K562 (cell line): ENCODE measurements around the gene ARFGEF2. TPM values are rescaled to one million over a fixed set of nuclear protein-coding genes. Genes with fewer than 3 reads are reported as not detected.

ENCODE experiments used
- ATAC-seq: fragments of 200-7000 bp; cut with Tn5 transposase; 3 replicates; pipeline ENCODE4 v1.9.1; 2020; ENCODE audit warnings: moderate library complexity
- BruUV-seq: library from RNA; stranded (reverse); fragments of 400-500 nt; replicated peaks from 2 replicates; lab custom pipeline; 2021; lab: Mats Ljungman, UMichigan
- CTCF ChIA-PET: fragments of 300-600 bp; formaldehyde crosslinking; extraction: SDS; loops from one replicate; lab custom pipeline; 2021; ENCODE audit warnings: low intra/inter-chr PET ratio; lab: Yijun Ruan, JAX
- POLR2A ChIA-PET: fragments of 300-600, 350-650 bp; sonication (Branson Sonifier 250); formaldehyde crosslinking; extraction: SDS; loops from one replicate; lab custom pipeline; 2021; ENCODE audit warnings: antibody characterized with exemption, inconsistent platforms; lab: Yijun Ruan, JAX
- DNase-seq, 4 experiments: peaks; one replicate each; pipeline versions ENCODE4 v3.0.0 to v3.0.0-alpha.2; 2011 to 2018; ENCODE audit warnings: low spot score in 3 of 4, mixed read lengths in 3 of 4; ENCODE audit errors: extremely low read depth in 1 of 4
- FAIRE-seq: peaks from 2 replicates; lab custom pipeline; 2011; peaks lifted over from hg19 to GRCh38; lab: Jason Lieb, UNC
- H2AFZ ChIP-seq: 2 replicates; pipeline ENCODE4 v1.6.0; 2011; ENCODE audit warnings: low read depth, low read length, control low read depth, inconsistent platforms
- H3K27ac ChIP-seq: fragments of 200-600 bp; 3 replicates; pipeline ENCODE4 v1.8.0; 2011; ENCODE audit warnings: low read depth, mild to moderate bottlenecking, control low read depth, inconsistent platforms, low read length, moderate library complexity, mixed read lengths; ENCODE audit errors: extremely low read depth
- H3K27me3 ChIP-seq, 2 experiments: fragments of 300-600 bp in 1 of 2; 2 replicates in 1 of 2; 3 replicates in 1 of 2; pipeline versions ENCODE4 v1.6.0 to v1.8.0; 2011; ENCODE audit warnings: inconsistent platforms in 2 of 2, low read length in 2 of 2, mild to moderate bottlenecking in 1 of 2, mixed read lengths in 1 of 2, moderate library complexity in 1 of 2; ENCODE audit not compliant: control insufficient read depth in 2 of 2, insufficient read depth in 2 of 2
- H3K36me3 ChIP-seq: fragments of 300-600 bp; 3 replicates; pipeline ENCODE4 v1.8.0; 2011; ENCODE audit warnings: mild to moderate bottlenecking, low read length, inconsistent platforms; ENCODE audit not compliant: control insufficient read depth, insufficient read depth
- H3K4me1 ChIP-seq, 2 experiments: fragments of 200-600 bp in 1 of 2; replicated peaks in 1 of 2; 2 replicates in 1 of 2; 3 replicates in 1 of 2; pipeline versions ENCODE4 v1.5.1 to v1.8.0; 2011; ENCODE audit warnings: inconsistent platforms in 2 of 2, low read length in 2 of 2, mild to moderate bottlenecking in 1 of 2, mixed read lengths in 1 of 2, moderate library complexity in 1 of 2; ENCODE audit not compliant: control insufficient read depth in 2 of 2, insufficient read depth in 2 of 2
- H3K4me2 ChIP-seq: 2 replicates; pipeline ENCODE4 v1.6.1; 2011; ENCODE audit warnings: low read length, control low read depth, inconsistent platforms, mixed read lengths; ENCODE audit not compliant: insufficient read depth
- H3K4me3 ChIP-seq: fragments of 200-600 bp; sonication (generic), shearing (Covaris generic); 2 replicates; pipeline ENCODE4 v1.5.1; 2016; ENCODE audit warnings: control low read depth, inconsistent platforms
- H3K79me2 ChIP-seq: fragments of 200-600 bp; 3 replicates; pipeline ENCODE4 v1.8.0; 2011; ENCODE audit warnings: low read length, inconsistent platforms; ENCODE audit not compliant: control insufficient read depth, insufficient read depth
- H3K9ac ChIP-seq, 2 experiments: 2 replicates each; pipeline versions ENCODE4 v1.6.0 to v1.6.1; 2011; ENCODE audit warnings: low read depth in 2 of 2, low read length in 2 of 2, control low read depth in 1 of 2, inconsistent platforms in 1 of 2, mild to moderate bottlenecking in 1 of 2, mixed read lengths in 1 of 2; ENCODE audit not compliant: insufficient read depth in 1 of 2
- H3K9me1 ChIP-seq: one replicate; pipeline ENCODE4 v1.6.0; 2011; ENCODE audit warnings: inconsistent platforms, mild to moderate bottlenecking, low read length, moderate library complexity; ENCODE audit not compliant: control insufficient read depth, insufficient read depth
- H3K9me3 ChIP-seq: replicated peaks from 2 replicates; pipeline ENCODE4 v1.5.1; 2011; ENCODE audit warnings: low read depth, low read length, inconsistent platforms; ENCODE audit not compliant: control insufficient read depth, insufficient read depth
- H4K20me1 ChIP-seq: replicated peaks from 2 replicates; pipeline ENCODE4 v1.6.1; 2011; ENCODE audit warnings: low read length, inconsistent platforms, mixed read lengths; ENCODE audit not compliant: control insufficient read depth, insufficient read depth
- ATF1 ChIP-seq, 2 experiments: fragments of 450-650 bp in 1 of 2; IDR thresholded peaks; 2 replicates each; pipeline ENCODE4 v1.6.1; 2016; ENCODE audit warnings: missing compliant biosample characterization in 1 of 2, missing genetic modification characterization in 1 of 2
- BHLHE40 ChIP-seq: IDR thresholded peaks from 2 replicates; pipeline ENCODE4 v1.6.1; 2011; ENCODE audit warnings: low read length, improper control_type of control experiment
- CBX5 ChIP-seq: IDR thresholded peaks from 2 replicates; pipeline ENCODE4 v1.6.1; 2014; ENCODE audit warnings: low read depth, borderline replicate concordance
- CEBPB ChIP-seq: fragments of 450-650 bp; IDR thresholded peaks from 2 replicates; pipeline ENCODE4 v1.6.1; 2016; ENCODE audit warnings: missing genetic modification characterization, missing compliant biosample characterization
- CUX1 ChIP-seq: fragments of 200-800 bp; sonication (Bioruptor generic); IDR thresholded peaks from 2 replicates; pipeline ENCODE4 v1.6.1; 2016; ENCODE audit warnings: missing genetic modification characterization, missing compliant biosample characterization
- DIDO1 ChIP-seq: fragments of 450-650 bp; IDR thresholded peaks from 2 replicates; pipeline ENCODE4 v1.6.1; 2016; ENCODE audit warnings: low read depth, missing biosample characterization, missing genetic modification characterization
- EP400 ChIP-seq: fragments of 450-650 bp; IDR thresholded peaks from 2 replicates; pipeline ENCODE4 v1.6.1; 2017; ENCODE audit warnings: antibody characterized with exemption, mild to moderate bottlenecking, moderate library complexity
- KDM1A ChIP-seq, 2 experiments: fragments of 450-650 bp; IDR thresholded peaks; 2 replicates each; pipeline ENCODE4 v1.6.1; 2016; ENCODE audit warnings: mild to moderate bottlenecking in 2 of 2
- MIER1 ChIP-seq: fragments of 450-650 bp; IDR thresholded peaks from 2 replicates; pipeline ENCODE4 v1.6.1; 2016; ENCODE audit warnings: antibody characterized with exemption, mild to moderate bottlenecking, low read depth
- NFIC ChIP-seq: fragments of 450-650 bp; IDR thresholded peaks from 2 replicates; pipeline ENCODE4 v1.6.1; 2017; ENCODE audit warnings: mild to moderate bottlenecking, inconsistent platforms
- NR2C1 ChIP-seq, 2 experiments: fragments of 450-650 bp; IDR thresholded peaks; 2 replicates each; pipeline ENCODE4 v1.6.1; 2017; ENCODE audit warnings: mild to moderate bottlenecking in 2 of 2, antibody characterized with exemption in 1 of 2, inconsistent platforms in 1 of 2, missing compliant biosample characterization in 1 of 2, missing genetic modification characterization in 1 of 2
- PML ChIP-seq: IDR thresholded peaks from 2 replicates; pipeline ENCODE4 v1.6.1; 2012; ENCODE audit warnings: low read length, inconsistent platforms
- POLR2AphosphoS5 ChIP-seq: IDR thresholded peaks from 2 replicates; pipeline ENCODE4 v1.6.1; 2011; ENCODE audit warnings: mild to moderate bottlenecking, low read depth, low read length, moderate library complexity; ENCODE audit not compliant: control insufficient read depth, insufficient read depth
- PPARD ChIP-seq: fragments of 250-450 bp; sonication (Bioruptor Pico); IDR thresholded peaks from 2 replicates; pipeline ENCODE4 v1.8.0; 2022; ENCODE audit warnings: inconsistent platforms, mild to moderate bottlenecking, moderate library complexity
- SRSF3 ChIP-seq: fragments of 200-400 bp; formaldehyde crosslinking; IDR thresholded peaks from 2 replicates; pipeline ENCODE4 v1.6.1; 2016; ENCODE audit warnings: mild to moderate bottlenecking, low read length, moderate library complexity; ENCODE audit not compliant: insufficient read depth
- TAL1 ChIP-seq: fragments of 450-650 bp; IDR thresholded peaks from 2 replicates; pipeline ENCODE4 v1.6.1; 2016; ENCODE audit warnings: mild to moderate bottlenecking
- TCFL5 ChIP-seq: fragments of 250-450 bp; sonication (Bioruptor Pico); conservative IDR thresholded peaks from 2 replicates; pipeline ENCODE4 v1.6.1; 2021; ENCODE audit warnings: mild to moderate bottlenecking, moderate library complexity, matching md5 sums
- YBX1 ChIP-seq: fragments of 450-650 bp; IDR thresholded peaks from 2 replicates; pipeline ENCODE4 v1.7.1; 2016; ENCODE audit warnings: mild to moderate bottlenecking
- WGBS: fragments of 100-300 bp; shearing (Covaris generic); methylation state at CpG from one replicate; pipeline ENCODE4 v1.1.6; 2016; ENCODE audit warnings: low coverage, mixed read lengths; ENCODE audit not compliant: insufficient coverage; ENCODE audit errors: missing lambda C conversion rate; 5-methylcytosine and 5-hydroxymethylcytosine counted together
- in situ Hi-C: fragments of 300-500 bp; cut with MboI; formaldehyde crosslinking; loops from 4 replicates; pipeline ENCODE4 v1.15.0; 2018; ENCODE audit warnings: inconsistent platforms, mixed read lengths
- intact Hi-C: fragments of 100-400 bp; cut with micrococcal nuclease; formaldehyde crosslinking; loops from 2 replicates; pipeline ENCODE4 v1.14.2; 2022
- polyA plus RNA-seq, 8 experiments: library from polyadenylated mRNA; depleted of rRNA in 4 of 8; stranded (reverse) in 5 of 8; unstranded in 3 of 8; fragments of >200 nt; fragmentation: Nextera tagmentation in 2 of 8; fragmentation: Illumina TruSeq in 1 of 8; extraction: Ambion mirVana in 2 of 8; extraction: Trizol in 1 of 8; gene quantifications; 2 replicates each; pipeline versions ENCODE4 v1.2.1 to v1.2.3, GENCODE V29; 2011 to 2014; ENCODE audit warnings: inconsistent platforms in 1 of 8, missing spikeins in 1 of 8
- total RNA-seq, 7 experiments: library from RNA; depleted of rRNA in 6 of 7; stranded (reverse); fragments of >200 nt in 6 of 7; fragmentation: Illumina TruSeq in 2 of 7; extraction: Trizol in 2 of 7; gene quantifications; 2 replicates each; pipeline versions ENCODE4 v1.2.1 to v1.2.3, GENCODE V29; 2011 to 2021; ENCODE audit warnings: low replicate concordance in 1 of 7

The ARFGEF2 gene
- total and polyA plus RNA-seq, 9 of the 15 experiments (the other 6 are each of a cell fraction or from before 2014, with no cell fraction given), result 4.2 to 18.8 (median 13.7) TPM

DNA sequence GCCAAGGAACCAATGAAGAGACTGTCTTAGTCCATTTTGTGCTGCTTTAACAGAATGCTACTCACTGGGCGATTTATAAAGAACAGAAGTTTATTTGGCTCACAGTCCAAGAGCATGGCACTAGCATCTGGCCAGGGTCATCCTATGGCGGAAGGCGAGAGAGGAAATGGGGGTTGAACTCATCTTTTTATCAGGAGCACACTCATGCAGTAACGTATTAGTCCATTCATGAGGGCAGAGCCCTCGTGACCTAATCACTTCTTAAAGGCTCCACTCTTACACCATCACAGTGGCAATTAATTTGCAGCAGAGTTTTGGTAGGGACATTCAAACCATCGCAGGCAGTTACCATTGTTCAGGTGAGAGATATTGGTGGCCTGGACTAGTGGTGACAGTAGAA lies 8.5 kb downstream of the ARFGEF2 start (continued):
- TF ChIP-seq POLR2AphosphoS5 (no peak), CBX5 (no peak), TAL1 (no peak), YBX1 (no peak)

DNA sequence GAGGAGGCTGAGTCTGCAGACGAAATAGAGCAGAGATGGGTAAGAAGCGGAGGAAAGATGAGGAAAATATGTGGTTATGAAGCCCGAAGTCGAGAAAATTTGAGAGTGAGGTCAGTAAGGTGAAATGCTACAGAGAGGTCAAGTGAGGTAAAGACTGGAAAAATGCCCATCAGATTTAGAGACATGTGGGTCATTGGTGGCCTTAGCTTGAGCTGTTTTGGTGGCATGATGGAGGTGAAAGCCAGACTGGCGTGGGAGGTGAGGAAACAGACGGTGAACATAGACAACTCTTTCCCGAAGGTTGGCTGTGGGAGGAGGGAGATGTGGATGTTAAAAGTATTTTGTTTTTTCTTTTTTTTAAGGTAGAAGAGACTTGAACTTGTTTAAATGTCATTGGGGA lies 9.4 kb downstream of the ARFGEF2 start:
- in situ Hi-C loops (no loop called here), intact Hi-C loops (no loop called here)
- no TSS peak for BruUV-seq
- peaks cover 14% of the 10 kb centered on the region for H4K20me1 ChIP-seq
- H3K27ac ChIP-seq, result peak overlapping the region; percentile 36; the same call in 1 of the 3 replicates
- H2AFZ ChIP-seq, result no peak overlapping the region
- H3K4me2 ChIP-seq, result peak overlapping the region; percentile 33; the same call in 1 of the 2 replicates
- 24% methylated on average over 7 of the region's 7 CpGs for WGBS
- ATAC-seq (peak; percentile 16; the same call in 2 of the 3 replicates), FAIRE-seq (peak; percentile 51), DNase-seq (peak in 1 of 4 experiments; percentile 43)
- H3K9me1 ChIP-seq, result no peaks in the 10 kb centered on the region
- H3K27me3 ChIP-seq, result no peaks in the 10 kb centered on the region
- CTCF ChIA-PET, result no interaction called here
- peaks cover 22 to 29% of the 10 kb centered on the region in 2 experiments for H3K4me1 ChIP-seq
- H3K9me3 ChIP-seq, result no peaks in the 10 kb centered on the region
- peak overlapping the region; percentile 0 to 53; a peak in 1 of 4 replicates for H3K9ac ChIP-seq
- H3K79me2 ChIP-seq, result peaks cover 72% of the 10 kb centered on the region
- POLR2A ChIA-PET, result interaction anchor here (1.2 kb wide), 1 partner anchor 9 kb away, joined by 4 read pairs; no protein-coding TSS in a partner anchor
- H3K4me3 ChIP-seq, result no peak overlapping the region
- H3K36me3 ChIP-seq, result peaks cover 3% of the 10 kb centered on the region; the same call in 2 of the 3 replicates
- no peak for TF ChIP-seq CEBPB (tag)
- TF ChIP-seq MIER1, result no peak
- TF ChIP-seq ATF1 (CRISPR knock-in tag; IDR thresholded peaks at IDR 0.05), result no peak
- TF ChIP-seq ATF1 (tag; IDR thresholded peaks at IDR 0.05), result no peak
- TF ChIP-seq KDM1A (IDR thresholded peaks at IDR 0.05), result 0 out of 4 replicates have a peak, but pooled peaks of 1 of the 2 experiments have one; percentile 6
- no peak for TF ChIP-seq SRSF3
- peak; percentile 57 for TF ChIP-seq NR2C1 (IDR thresholded peaks at IDR 0.05)
- peak; percentile 70 for TF ChIP-seq NR2C1 (tag; IDR thresholded peaks at IDR 0.05)
- no peak for TF ChIP-seq CUX1 (CRISPR knock-in tag)
- no peak for TF ChIP-seq BHLHE40
- no peak for TF ChIP-seq PPARD (CRISPR knock-in tag)
- TF ChIP-seq NFIC, result peak; percentile 92
- no peak for TF ChIP-seq PML
- TF ChIP-seq EP400, result peak; percentile 21; the same call in 1 of the 2 replicates
- no peak for TF ChIP-seq TCFL5 (CRISPR knock-in tag)
- TF ChIP-seq DIDO1 (tag), result no peak
- TF ChIP-seq POLR2AphosphoS5, result no peak
